ENCODE results near the gene AKNA. TPM values are rescaled to one million over a fixed set of nuclear protein-coding genes. Genes with fewer than 3 reads are reported as not detected.

The AKNA gene
- total RNA-seq, 1 donor from 2014 or later, result 7.1 TPM

DNA sequence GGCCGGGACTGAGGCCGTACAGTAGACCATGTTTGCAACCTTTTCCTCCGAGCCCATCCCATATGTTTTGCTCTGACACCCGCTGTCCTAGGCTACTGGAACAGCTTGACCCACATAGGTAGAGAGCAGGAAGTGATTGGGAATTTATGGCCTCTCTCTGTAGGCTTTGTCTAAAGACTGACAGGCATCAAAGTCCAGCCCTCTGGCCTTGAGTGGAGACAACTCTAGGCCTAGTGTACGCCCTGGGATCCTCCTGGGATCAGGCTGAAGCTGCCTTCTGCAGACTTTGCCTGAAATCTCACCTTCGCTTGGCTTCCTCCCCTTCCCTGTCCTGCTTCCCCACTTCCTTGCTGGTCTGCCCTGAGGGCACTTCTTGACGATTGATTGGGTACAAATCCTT is 13.6 kb upstream of the AKNA start:
- ATAC-seq (no peak), DNase-seq (ENCODE audit: missing footprints) (peak; percentile 1)
- intact Hi-C loops (cut with DNase I), result loop anchor here (10.0 kb wide), 1 partner anchor 1123 kb away; no protein-coding TSS in a partner anchor

DNA sequence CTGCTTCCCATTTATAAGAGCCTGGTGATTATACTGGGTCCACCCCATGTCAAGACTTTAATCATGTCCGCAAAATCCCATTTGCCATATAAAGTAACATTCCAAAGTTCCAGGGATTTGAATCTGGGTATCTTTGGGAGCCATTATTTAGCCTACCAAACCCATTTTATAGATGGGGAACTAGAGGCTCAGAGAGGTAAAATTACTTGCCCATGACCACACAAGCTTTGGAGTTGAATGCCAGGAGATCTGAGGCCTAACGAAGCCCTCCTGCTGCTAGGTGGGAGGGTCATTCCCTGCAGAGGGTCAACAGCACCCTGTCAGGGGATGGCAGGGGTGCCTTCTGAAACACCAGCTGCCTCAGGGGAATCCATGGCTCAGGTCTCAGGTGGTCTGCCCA is 13.0 kb upstream of the AKNA start:
- intact Hi-C loops (cut with DNase I), result loop anchor here (10.0 kb wide), 1 partner anchor 1124 kb away; no protein-coding TSS in a partner anchor
- DNase-seq (ENCODE audit: missing footprints) (peak; percentile 11), ATAC-seq (no peak)

DNA sequence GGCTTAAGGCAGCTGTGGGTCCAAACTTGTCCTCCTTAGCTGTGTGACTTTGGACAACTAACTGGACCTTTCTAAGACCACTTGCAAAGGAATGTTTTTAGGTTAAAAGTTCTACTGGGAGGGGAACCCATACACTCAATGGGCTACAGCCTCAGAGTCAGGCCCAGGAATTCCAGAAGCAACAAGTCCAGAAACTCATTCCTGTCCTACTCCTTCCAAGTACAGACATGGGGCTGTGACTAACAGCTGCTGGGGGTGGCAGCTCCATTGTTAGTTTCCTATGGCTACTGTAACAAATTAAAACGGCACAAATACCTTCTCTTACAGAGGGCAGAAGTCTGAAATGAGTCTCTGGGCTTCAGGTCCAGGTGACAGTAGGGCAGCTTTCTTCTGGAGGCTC is 12.4 kb upstream of the AKNA start:
- DNase-seq (ENCODE audit: missing footprints) (peak; percentile 1), ATAC-seq (no peak)
- intact Hi-C loops (cut with DNase I), result loop anchor here (10.0 kb wide), 1 partner anchor 1125 kb away; no protein-coding TSS in a partner anchor

DNA sequence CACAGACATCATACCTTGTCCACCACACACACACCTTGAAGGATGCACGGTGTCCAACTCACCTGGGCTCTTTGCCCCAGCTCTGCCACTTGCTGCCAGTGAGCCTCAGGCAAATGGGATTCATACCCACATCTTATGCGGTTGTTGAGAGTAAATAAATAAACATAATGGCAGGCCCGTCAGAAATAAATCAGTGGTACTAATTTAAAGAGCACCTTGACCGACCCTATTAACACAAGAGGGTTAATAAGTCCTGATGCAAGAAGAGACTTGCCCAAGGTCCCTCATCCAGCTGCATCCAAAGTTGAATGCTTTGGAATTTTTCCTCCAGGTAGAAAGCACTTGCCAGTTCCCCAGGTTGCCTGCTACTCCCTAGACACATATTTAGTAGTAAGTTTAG is 11.6 kb upstream of the AKNA start:
- intact Hi-C loops (cut with DNase I), result loop anchor here (10.0 kb wide), 1 partner anchor 185 kb away; the partner anchor contains the start of gene ATP6V1G1
- DNase-seq (ENCODE audit: missing footprints) (no peak), ATAC-seq (no peak)

DNA sequence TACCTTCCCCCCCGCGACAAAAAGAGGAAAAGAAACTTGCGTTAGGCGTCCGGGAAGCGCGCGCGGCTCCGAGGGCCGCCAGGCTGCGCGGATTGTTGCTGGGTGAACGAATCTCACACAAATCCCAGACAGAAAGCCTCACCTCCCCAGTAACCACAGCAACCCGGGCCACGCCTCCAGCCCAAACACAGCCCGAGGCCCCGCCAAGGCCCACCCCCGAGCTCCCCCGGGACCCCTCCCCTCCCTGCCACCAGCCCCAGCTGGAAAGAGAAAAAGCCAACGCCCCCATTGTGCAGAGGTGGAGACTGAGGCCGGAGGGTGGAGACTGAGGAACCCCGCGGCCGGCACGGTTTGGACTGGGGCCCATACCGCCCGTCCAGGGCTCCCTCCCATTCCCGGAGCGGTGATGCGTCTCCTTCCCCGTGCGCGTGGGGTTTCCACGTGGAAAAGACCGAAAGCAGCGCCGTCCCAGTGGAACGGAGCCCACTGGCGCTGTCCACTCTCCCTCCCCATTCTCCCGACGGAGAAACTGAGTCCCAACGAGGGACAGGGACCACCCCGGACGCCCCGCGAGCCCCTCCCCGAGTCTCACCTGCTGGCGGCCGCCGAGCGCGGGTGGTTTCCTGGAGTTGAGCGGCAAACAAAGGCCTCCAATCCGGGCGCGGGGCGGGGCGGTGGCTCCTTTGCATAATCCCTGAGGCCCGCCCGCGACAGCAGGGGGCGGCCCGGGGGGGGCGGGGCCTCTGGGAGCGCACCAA is 10.2 kb upstream of the AKNA start:
- ATAC-seq (peak; percentile 95), DNase-seq (ENCODE audit: missing footprints) (peak; percentile 99)
- intact Hi-C loops (cut with DNase I), result loop anchor here (10.0 kb wide), 1 partner anchor 187 kb away; the partner anchor contains the start of gene ATP6V1G1

DNA sequence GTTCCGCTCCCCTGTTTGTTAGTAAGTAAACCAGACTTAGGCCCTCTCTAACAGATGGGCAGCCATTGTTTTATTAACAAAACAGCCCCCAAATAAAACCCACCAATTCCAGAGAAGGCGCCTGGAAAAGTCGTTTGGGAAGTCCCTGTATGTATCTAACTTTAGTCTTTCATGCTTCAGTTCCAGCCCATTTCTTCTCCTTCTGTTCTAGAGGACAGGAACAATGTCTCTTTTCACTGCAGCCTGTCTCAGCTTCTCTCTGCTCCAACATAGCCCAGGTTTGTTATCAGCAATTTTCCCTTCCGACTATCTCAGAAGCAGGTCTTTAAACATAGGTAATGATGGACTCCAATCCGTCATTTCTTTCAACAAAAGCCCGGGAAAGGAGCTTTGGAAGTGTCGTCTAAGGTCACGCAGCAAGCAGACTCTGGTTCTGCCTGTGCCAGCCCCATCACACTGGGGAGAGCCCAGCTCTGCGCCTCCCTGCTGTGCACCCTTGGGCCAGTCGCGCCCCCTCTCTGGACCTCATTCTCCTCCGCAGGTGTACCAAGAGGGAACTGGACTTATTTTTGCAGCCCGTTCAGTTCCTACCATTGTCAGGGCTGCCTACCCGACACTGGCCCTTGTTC is 9.6 kb upstream of the AKNA start:
- ATAC-seq (no peak), DNase-seq (ENCODE audit: missing footprints) (no peak)
- intact Hi-C loops (cut with DNase I), result loop anchor here (10.0 kb wide), 1 partner anchor 187 kb away; the partner anchor contains the start of gene ATP6V1G1

DNA sequence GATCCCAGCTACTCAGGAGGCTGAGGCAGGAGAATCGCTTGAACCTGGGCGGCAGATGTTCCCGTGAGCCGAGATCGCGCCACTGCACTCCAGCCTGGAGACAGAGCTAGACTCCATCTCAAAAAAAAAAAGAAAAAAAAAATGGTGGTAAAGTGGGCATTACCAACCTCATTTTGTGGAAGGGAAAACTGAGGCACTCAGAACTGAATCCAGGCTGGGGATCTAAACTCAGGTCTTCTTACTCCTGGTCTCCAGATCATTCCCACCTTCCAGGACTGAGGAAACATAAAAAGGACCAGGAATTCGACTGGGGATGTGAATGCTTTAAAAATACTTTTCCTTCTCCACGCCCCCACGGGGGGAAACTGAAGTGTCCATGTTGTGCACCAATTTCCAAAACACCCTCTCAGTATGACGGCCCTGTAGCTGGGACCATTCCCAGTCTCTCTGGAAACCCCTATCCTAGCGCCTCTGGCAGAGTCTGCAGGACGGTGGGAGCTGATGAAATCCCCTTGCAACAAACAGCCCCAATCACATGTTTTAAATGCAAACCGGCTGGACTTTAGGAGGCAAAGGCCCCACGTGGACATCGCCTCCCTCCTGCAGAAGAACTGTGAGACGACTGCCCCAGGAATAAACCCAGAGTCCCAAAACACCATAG is 8.9 kb upstream of the AKNA start:
- DNase-seq (ENCODE audit: missing footprints), result no peak
- ATAC-seq, result no peak
- intact Hi-C loops (cut with DNase I), result loop anchor here (10.0 kb wide), 1 partner anchor 188 kb away; the partner anchor contains the start of gene ATP6V1G1

DNA sequence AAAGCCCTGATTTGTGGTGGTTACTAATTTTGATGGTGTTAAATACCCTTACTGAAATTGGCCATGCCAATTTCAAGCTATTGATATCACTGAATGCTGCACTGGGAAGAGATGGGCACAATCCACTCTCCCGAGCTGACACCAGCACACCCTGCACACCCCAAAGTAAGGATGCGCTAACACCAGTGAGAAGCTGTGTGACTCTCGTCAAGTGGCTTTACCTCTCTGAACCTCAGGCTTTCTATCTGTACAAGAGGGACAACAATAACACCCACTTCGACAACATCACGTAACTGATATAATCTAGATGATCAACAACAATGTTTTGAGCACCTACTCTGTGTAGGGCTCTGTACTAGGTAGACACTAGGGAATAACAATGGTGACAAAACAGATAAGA is 8.0 kb upstream of the AKNA start:
- ATAC-seq, result no peak
- DNase-seq (ENCODE audit: missing footprints), result no peak
- intact Hi-C loops (cut with DNase I), result loop anchor here (10.0 kb wide), 1 partner anchor 189 kb away; the partner anchor contains the start of gene ATP6V1G1

DNA sequence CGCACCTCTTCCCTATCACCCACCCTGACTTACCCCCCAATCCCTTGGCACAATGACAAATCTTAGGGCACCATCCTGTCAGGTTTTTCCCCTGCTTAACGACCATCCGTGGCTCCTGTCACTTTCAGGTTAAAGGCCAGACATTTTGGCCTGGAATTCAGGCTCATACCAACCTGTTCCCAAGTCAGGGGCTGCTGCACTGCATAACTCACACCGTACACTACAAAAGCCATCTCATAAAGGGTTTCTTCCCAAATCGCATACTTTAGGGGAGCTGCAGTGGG is 7.5 kb upstream of the AKNA start:
- DNase-seq (ENCODE audit: missing footprints), result no peak
- no peak for ATAC-seq
- intact Hi-C loops (cut with DNase I), result loop anchor here (10.0 kb wide), 1 partner anchor 190 kb away; the partner anchor contains the start of gene ATP6V1G1

DNA sequence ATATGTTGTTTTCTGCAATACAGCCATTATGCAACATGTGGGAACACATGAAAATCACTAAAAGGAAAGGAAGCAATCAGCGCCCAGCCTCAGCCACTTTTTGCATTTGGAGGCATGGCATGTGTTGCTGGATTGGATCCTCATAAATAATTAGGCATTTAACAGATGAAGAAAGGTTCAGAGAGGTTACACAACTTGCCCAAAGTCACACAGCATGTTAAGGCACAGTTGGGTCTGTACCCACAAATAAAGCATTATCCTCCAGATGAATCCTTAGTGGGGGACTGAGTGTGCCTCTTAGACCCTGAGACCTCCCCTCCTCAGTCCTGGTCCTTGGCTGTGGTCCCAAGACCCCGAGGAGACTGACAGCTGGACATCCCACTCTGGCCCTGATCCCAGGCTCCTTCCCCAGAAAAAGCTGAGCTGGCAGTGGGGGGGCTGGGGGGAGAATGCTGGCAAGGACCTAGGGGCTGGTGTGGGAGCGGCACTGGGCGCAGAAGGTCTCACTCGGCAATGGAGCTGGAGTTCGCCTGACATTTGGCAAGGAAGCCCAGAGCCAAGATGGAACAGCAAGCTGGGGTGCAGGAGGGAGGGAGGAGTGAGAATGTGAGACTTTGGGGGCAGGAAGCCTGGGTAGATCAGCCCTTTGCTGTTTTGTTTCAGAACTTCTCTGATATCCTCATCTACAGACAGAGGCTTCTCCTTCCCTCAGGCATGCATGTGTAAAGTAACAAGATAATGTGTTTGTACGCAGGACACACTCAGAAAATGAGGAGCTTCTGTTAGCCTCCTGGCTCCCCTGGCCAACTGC is 6.9 kb upstream of the AKNA start:
- intact Hi-C loops (cut with DNase I), result loop anchor here (10.0 kb wide), 1 partner anchor 190 kb away; the partner anchor contains the start of gene ATP6V1G1
- ATAC-seq, result no peak
- no peak for DNase-seq (ENCODE audit: missing footprints)

DNA sequence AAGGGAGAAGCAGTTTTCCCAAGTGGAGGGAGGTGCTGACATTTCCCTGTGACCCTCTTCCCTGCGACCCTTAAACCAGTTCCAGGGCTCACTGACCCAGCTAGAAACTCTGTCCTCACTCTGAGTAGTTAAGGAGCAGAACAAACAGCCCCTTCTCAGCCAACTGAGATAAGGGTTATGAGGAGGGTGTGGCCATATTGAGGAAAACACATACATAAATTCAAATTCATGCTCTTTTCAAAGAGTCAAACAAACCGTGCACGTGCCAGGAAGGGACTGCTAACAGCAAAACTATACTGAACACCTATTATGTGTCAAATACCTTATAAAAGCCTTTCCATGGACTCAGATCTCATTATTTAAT is 4.9 kb upstream of the AKNA start:
- intact Hi-C loops (cut with DNase I), result loop anchor here (10.0 kb wide), 1 partner anchor 192 kb away; the partner anchor contains the start of gene ATP6V1G1
- DNase-seq (ENCODE audit: missing footprints) (no peak), ATAC-seq (no peak)

DNA sequence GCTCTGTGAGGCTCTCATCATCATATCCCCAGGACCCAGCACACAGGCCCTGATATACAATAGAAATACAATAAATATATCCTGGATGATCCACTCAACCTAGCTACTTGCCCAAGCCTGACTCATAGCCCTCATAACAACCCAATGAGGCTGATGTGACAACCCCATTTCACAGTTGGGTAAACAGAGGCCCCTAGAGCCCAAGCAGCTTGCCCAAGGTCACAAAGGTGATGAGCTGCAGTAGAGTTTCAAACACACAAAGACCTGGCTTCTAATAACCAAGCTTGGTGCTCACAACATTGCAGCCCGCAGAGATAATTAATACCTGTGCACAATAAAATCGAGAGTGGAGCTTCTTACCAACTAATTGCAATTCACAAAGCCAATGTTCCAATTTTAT is 3.2 kb upstream of the AKNA start:
- intact Hi-C loops (cut with DNase I), result loop anchor here (10.0 kb wide), 1 partner anchor 194 kb away; the partner anchor contains the start of gene ATP6V1G1
- ATAC-seq (no peak), DNase-seq (ENCODE audit: missing footprints) (no peak)

DNA sequence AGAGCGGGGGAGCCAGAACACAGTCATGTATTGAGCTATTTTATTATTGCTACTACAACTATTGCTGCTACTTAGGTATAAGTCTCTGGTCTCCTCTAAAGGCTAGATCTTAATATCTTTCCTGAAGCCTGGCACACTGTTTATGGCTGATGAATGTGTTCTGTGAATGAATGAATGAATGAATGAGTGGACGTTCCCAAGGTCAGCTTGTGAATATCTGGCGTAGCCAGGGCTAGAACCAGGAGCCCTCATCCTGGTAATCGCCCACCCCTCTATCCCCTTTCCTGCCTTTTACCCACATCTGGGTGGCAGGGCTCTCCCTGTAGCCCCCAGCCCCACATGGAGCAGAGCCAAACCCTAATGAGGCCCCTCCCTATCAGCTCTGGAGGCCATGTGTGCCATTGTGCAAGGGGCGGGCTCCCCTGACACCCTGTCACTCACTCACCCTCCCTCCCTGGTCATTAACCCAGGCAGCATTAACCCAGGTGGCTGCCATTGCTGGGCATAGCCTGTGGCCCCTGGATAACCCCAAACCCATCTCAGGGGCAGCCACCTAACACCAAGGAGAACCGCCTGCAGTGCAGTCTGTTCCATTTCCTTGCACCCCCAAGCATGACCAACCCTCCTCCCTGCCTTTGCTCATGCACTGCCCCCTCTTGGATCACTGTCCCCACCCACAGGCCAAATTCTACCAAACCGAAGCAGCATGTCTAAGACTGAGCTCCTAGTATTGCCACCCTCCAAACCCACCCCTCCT is 2.0 kb upstream of the AKNA start:
- no peak for DNase-seq (ENCODE audit: missing footprints)
- no peak for ATAC-seq
- intact Hi-C loops (cut with DNase I), result loop anchor here (10.0 kb wide), 1 partner anchor 195 kb away; the partner anchor contains the start of gene ATP6V1G1

DNA sequence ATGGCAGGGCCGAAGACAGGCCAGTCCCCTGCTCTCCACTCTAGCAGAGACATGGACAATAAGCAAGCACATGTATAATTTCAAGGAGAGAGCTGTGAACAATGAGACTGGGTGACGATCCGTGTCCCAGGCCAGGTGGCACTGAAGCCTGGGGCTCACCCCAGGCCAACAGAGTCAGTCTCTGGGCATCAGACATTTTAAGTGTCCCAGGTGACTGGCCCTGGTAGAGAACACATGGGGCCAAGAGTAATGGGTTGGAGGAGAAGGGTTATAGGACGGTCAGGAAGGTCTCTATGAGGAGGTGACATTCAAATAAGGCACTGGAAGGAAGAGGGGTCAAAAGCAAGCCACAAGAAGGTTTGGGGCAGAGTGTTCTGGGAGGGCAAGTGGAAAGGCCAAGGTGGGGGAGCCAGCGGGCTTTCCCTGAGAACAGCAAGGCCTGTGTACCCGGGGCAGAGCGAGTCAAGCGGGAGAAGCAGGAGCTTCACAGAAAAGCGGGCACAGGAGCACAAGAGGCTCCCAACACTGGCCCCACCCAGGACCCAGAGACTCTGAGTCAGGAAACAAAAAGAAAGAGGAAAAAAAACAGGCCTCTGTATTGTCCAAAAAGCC is 1.1 kb upstream of the AKNA start:
- DNase-seq (ENCODE audit: missing footprints) (no peak), ATAC-seq (no peak)
- intact Hi-C loops (cut with DNase I), result no loop called here

DNA sequence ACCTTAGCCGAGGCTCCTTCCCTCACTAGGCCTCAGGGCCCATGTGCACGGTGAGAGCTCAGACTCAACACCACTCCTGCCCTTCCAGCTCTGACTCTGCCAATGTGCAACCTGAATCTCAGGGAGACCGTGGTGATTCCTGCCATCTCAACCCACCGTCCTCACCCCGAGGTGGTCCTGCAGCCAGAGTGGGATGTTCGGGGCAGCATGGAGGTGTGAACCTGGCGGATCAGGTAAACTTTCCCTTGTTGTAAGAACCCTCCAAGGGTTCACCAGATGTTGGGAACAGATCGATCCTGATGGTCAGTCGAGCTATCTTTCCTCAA is 538 bp upstream of the AKNA start:
- DNase-seq (ENCODE audit: missing footprints), result no peak
- intact Hi-C loops (cut with DNase I), result no loop called here

DNA sequence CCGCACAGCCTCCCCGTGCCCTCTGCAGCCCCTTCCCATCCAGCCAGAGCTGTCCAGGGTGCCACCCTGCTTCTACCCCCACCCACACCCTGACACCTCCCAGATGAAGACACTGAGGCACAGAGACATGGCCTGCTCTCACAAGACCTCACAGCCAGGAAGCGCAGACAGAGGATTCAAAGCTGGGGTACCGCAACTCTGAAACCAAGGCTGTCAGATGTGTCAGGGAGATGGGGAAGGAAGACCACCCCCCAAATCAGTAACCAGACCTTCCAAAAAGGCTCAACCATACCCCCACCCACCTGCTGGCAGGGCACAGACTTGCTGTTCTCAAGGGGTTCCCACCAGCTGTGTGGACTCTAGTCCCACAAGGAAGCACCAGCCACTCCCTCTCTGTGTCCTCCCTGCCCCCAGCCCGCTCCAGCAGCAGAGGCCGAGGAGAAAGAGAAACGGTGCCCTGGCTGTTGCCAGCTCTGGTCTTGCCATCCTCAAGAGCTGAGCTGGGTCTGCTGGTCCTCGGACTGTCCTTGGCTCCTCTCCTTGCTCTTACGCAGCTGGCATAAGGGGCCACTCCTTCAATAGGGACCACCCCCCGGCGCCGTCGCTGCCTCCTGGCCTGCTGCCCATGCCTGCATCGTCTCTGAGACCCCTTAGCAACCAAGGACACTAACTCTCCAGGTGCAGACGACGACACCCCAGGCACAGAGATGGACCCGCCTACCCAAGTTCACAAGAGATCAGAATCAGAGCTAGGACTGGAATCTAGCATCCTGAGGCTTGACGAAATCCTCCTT is 699 bp downstream of the AKNA start:
- ATAC-seq (no peak), DNase-seq (ENCODE audit: missing footprints) (peak; percentile 65)
- intact Hi-C loops (cut with DNase I), result no loop called here

More for the DNA sequence above, 538 bp upstream of the AKNA start:
- no peak for ATAC-seq

DNA sequence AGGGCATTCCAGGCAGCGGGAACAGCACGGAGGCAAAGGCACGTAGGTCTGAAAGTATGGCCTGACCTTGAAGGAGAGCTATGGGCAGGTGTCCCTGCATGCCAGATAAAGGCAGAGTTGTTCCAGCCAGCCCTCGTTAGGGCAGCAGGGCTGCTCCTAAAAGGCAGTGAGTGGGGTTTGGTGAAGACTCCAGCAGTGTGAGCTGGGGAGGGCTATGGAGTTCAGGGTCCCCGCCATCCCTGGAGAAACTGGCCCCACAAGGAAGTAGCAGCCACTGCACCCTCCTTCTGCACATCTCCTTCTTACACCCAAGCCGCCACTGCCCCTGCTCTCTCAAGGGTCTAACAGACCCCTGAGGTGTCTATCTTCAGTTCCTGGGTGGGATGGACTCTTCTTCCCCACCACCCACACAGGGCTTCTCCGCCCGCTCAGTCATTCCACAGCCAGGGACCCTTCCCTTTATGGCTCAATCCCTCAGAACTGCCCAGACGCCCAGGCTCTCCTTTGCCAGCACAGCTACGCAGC is 1.4 kb downstream of the AKNA start:
- ATAC-seq (no peak), DNase-seq (ENCODE audit: missing footprints) (no peak)
- intact Hi-C loops (cut with DNase I), result no loop called here

Data from Right ventricle myocardium inferior (tissue), 1 donor.